GM12878 (cell line): ENCODE results near the gene MGME1. TPM values are rescaled to one million over a fixed set of nuclear protein-coding genes. Genes with fewer than 3 reads are reported as not detected.

ENCODE experiments used
- ATAC-seq: fragments of 200-7000 bp; cut with Tn5 transposase; 3 replicates; pipeline ENCODE4 v1.9.1; 2020; ENCODE audit warnings: mild to moderate bottlenecking, moderate library complexity
- BruUV-seq: library from RNA; stranded (reverse); fragments of 400-500 nt; replicated peaks from 2 replicates; lab custom pipeline; 2021; lab: Mats Ljungman, UMichigan
- CTCF ChIA-PET: fragments of 300-600 bp; sonication (Branson Sonifier 250); formaldehyde crosslinking; extraction: SDS; loops from one replicate; lab custom pipeline; 2021; ENCODE audit warnings: inconsistent platforms; lab: Yijun Ruan, JAX
- POLR2A ChIA-PET: fragments of 350-600 bp; formaldehyde crosslinking; extraction: SDS; loops from one replicate; lab custom pipeline; 2021; ENCODE audit warnings: inconsistent platforms; lab: Charles Lee
- RAD21 ChIA-PET: fragments of 300-600 bp; sonication (Branson Sonifier 250); formaldehyde crosslinking; loops from one replicate; lab custom pipeline; 2023; ENCODE audit warnings: antibody characterized with exemption; ENCODE audit not compliant: unreplicated experiment; lab: Charles Lee
- SMC1A ChIA-PET: fragments of 300-600 bp; sonication (Branson Sonifier 250); formaldehyde crosslinking; loops from one replicate; lab custom pipeline; 2023; ENCODE audit not compliant: unreplicated experiment, uncharacterized antibody; lab: Charles Lee
- DNase-seq: peaks from one replicate; pipeline ENCODE4 v3.0.0-alpha.2; 2011; ENCODE audit warnings: low read depth, low spot score
- FAIRE-seq: peaks from 3 replicates; lab custom pipeline; 2011; peaks lifted over from hg19 to GRCh38; lab: Jason Lieb, UNC
- H2AFZ ChIP-seq: 2 replicates; pipeline ENCODE4 v1.6.0; 2011; ENCODE audit warnings: low read depth, low read length, control low read depth; ENCODE audit not compliant: control insufficient read depth
- H3K27ac ChIP-seq: 2 replicates; pipeline ENCODE4 v1.5.1; 2011; ENCODE audit warnings: control low read depth; ENCODE audit not compliant: control insufficient read depth, insufficient read depth
- H3K27me3 ChIP-seq, 2 experiments: replicated peaks in 1 of 2; 2 replicates each; pipeline versions ENCODE4 v1.6.0 to v1.6.1; 2011; ENCODE audit warnings: low read length in 1 of 2; ENCODE audit not compliant: control insufficient read depth in 2 of 2, insufficient read depth in 2 of 2
- H3K36me3 ChIP-seq, 2 experiments: 2 replicates each; pipeline ENCODE4 v1.5.1; 2011; ENCODE audit warnings: low read length in 1 of 2; ENCODE audit not compliant: control insufficient read depth in 2 of 2, insufficient read depth in 2 of 2
- H3K4me1 ChIP-seq: 2 replicates; pipeline ENCODE4 v1.6.1; 2011; ENCODE audit warnings: mild to moderate bottlenecking, low read length, moderate library complexity, mixed read lengths; ENCODE audit not compliant: control insufficient read depth, insufficient read depth
- H3K4me2 ChIP-seq: 2 replicates; pipeline ENCODE4 v1.6.0; 2011; ENCODE audit warnings: control low read depth; ENCODE audit not compliant: control insufficient read depth, insufficient read depth
- H3K4me3 ChIP-seq: fragments of 200-600 bp; sonication (generic); 2 replicates; pipeline ENCODE4 v1.5.1; 2016
- H3K79me2 ChIP-seq: 2 replicates; pipeline ENCODE4 v1.6.0; 2011; ENCODE audit warnings: low read length; ENCODE audit not compliant: control insufficient read depth, insufficient read depth
- H3K9ac ChIP-seq: 2 replicates; pipeline ENCODE4 v1.8.0; 2011; ENCODE audit warnings: low read length, control low read depth, mixed read lengths; ENCODE audit not compliant: control insufficient read depth, insufficient read depth
- H3K9me3 ChIP-seq: replicated peaks from 3 replicates; pipeline ENCODE4 v1.5.1; 2011; ENCODE audit warnings: mild to moderate bottlenecking, low read length; ENCODE audit not compliant: control insufficient read depth, insufficient read depth
- H4K20me1 ChIP-seq: 2 replicates; pipeline ENCODE4 v1.6.0; 2011; ENCODE audit not compliant: control insufficient read depth, insufficient read depth
- ATF2 ChIP-seq: IDR thresholded peaks from 2 replicates; pipeline ENCODE4 v1.6.1; 2012; ENCODE audit warnings: low read length, inconsistent platforms
- BACH1 ChIP-seq: fragments of 450-650 bp; IDR thresholded peaks from 2 replicates; pipeline ENCODE4 v1.6.1; 2017; ENCODE audit warnings: mild to moderate bottlenecking, borderline replicate concordance
- BCL3 ChIP-seq: IDR thresholded peaks from 2 replicates; pipeline ENCODE4 v1.6.1; 2011; ENCODE audit warnings: borderline replicate concordance, low read depth, mild to moderate bottlenecking, moderate library complexity, low read length; ENCODE audit not compliant: insufficient read depth, poor library complexity, severe bottlenecking
- CBX3 ChIP-seq: fragments of 200-600 bp; sonication (generic); IDR thresholded peaks from 2 replicates; pipeline ENCODE4 v1.6.1; 2016; ENCODE audit warnings: low read depth, borderline replicate concordance
- CREB1 ChIP-seq: IDR thresholded peaks from 2 replicates; pipeline ENCODE4 v1.6.1; 2012; ENCODE audit warnings: low read depth, mild to moderate bottlenecking, inconsistent platforms
- NFYA ChIP-seq: IDR thresholded peaks from 2 replicates; pipeline ENCODE4 v1.6.1; 2011; ENCODE audit warnings: low read depth, mild to moderate bottlenecking, low read length, improper control_type of control experiment, borderline replicate concordance
- POLR2A ChIP-seq: IDR thresholded peaks from 2 replicates; pipeline ENCODE4 v1.6.1; 2011; ENCODE audit warnings: low read depth, mild to moderate bottlenecking, low read length
- RFX5 ChIP-seq: IDR thresholded peaks from 2 replicates; pipeline ENCODE4 v1.6.1; 2011; ENCODE audit warnings: low read depth, low read length, improper control_type of control experiment
- SUZ12 ChIP-seq: fragments of 200-600 bp; sonication (generic); IDR thresholded peaks from one replicate; pipeline ENCODE4 v1.6.1; 2018; ENCODE audit warnings: antibody characterized with exemption, mild to moderate bottlenecking; ENCODE audit not compliant: unreplicated experiment
- YY1 ChIP-seq: IDR thresholded peaks from 2 replicates; pipeline ENCODE4 v1.6.1; 2011; ENCODE audit warnings: low read depth, mild to moderate bottlenecking, low read length
- ZNF217 ChIP-seq: fragments of 450-650 bp; IDR thresholded peaks from 2 replicates; pipeline ENCODE4 v1.6.1; 2017; ENCODE audit warnings: antibody characterized with exemption, mild to moderate bottlenecking
- ZNF24 ChIP-seq: fragments of 450-650 bp; IDR thresholded peaks from 2 replicates; pipeline ENCODE4 v1.6.1; 2017; ENCODE audit warnings: antibody characterized with exemption, mild to moderate bottlenecking
- WGBS: methylation state at CpG from one replicate; pipeline ENCODE4 v1.1.6; 2016; ENCODE audit warnings: low lambda C conversion rate; ENCODE audit not compliant: insufficient replicate concordance, insufficient coverage; ENCODE audit errors: missing lambda C conversion rate; 5-methylcytosine and 5-hydroxymethylcytosine counted together
- in situ Hi-C: fragments of 300-500 bp; cut with MboI; formaldehyde crosslinking; loops from 9 replicates; pipeline ENCODE4 v1.14.3; 2018; ENCODE audit warnings: mixed read lengths
- intact Hi-C: fragments of 100-400 bp; cut with micrococcal nuclease; formaldehyde crosslinking; loops from one replicate; pipeline ENCODE4 v1.14.2; 2022; ENCODE audit not compliant: unreplicated experiment
- polyA plus RNA-seq, 11 experiments: library from polyadenylated mRNA; depleted of rRNA in 4 of 11; unstranded in 6 of 11; stranded (reverse) in 5 of 11; fragments of >200 nt; fragmentation: Nextera tagmentation in 4 of 11; fragmentation: Illumina TruSeq in 1 of 11; extraction: Ambion mirVana in 4 of 11; extraction: Trizol in 1 of 11; gene quantifications; 1 replicate in 1 of 11; 2 replicates in 10 of 11; pipeline versions ENCODE4 v1.2.1 to v1.2.3, GENCODE V29; 2011 to 2016; ENCODE audit warnings: inconsistent platforms in 2 of 11, missing spikeins in 2 of 11, low read depth in 1 of 11
- total RNA-seq, 4 experiments: library from RNA; depleted of rRNA in 3 of 4; stranded (reverse); fragments of >200 nt in 3 of 4; fragmentation: Illumina TruSeq in 1 of 4; extraction: Trizol in 1 of 4; gene quantifications; 2 replicates each; pipeline versions ENCODE4 v1.2.1 to v1.2.3, GENCODE V29; 2013 to 2021

The MGME1 gene
- total and polyA plus RNA-seq, 10 of the 15 experiments (the other 5 are each of a cell fraction or from before 2014, with no cell fraction given), result 13.4 to 44.8 (median 30.6) TPM

- in situ Hi-C loops, result loop anchor here (5.0 kb wide), 1 partner anchor 50 kb away; no protein-coding TSS in a partner anchor
- RAD21 ChIA-PET, result no interaction called here
- Histone ChIP-seq H3K4me3 (no peak overlapping the region), H3K36me3 (peaks cover 18 to 38% of the 10 kb centered on the region in 2 experiments), H3K4me1 (peaks cover 34% of the 10 kb centered on the region), H2AFZ (no peak overlapping the region), H3K4me2 (no peak overlapping the region), H3K27ac (no peak overlapping the region), H3K27me3 (no peaks in the 10 kb centered on the region), H3K79me2 (peaks cover 11% of the 10 kb centered on the region), H4K20me1 (peaks cover 5% of the 10 kb centered on the region; the same call in 1 of the 2 replicates), H3K9me3 (no peaks in the 10 kb centered on the region), H3K9ac (no peak overlapping the region)
- TF ChIP-seq CBX3 (no peak), POLR2A (no peak), RFX5 (no peak), YY1 (no peak), BACH1 (no peak), SUZ12 (no peak), BCL3 (no peak), NFYA (no peak), ZNF24 (no peak), ATF2 (no peak), ZNF217 (no peak), CREB1 (no peak)
- SMC1A ChIA-PET, result interaction anchor here (0.8 to 2.1 kb wide), 3 partner anchors 16 to 75 kb away, joined by 3 to 7 read pairs (median 5); no protein-coding TSS in a partner anchor
- 79% methylated on average over 3 of the region's 3 CpGs for whole genome bisulfite sequencing
- CTCF ChIA-PET, result interaction anchor here (0.6 to 2.0 kb wide), 3 partner anchors 12 to 907 kb away, joined by 3 to 8 read pairs (median 7); partner anchors contain the start of gene RRBP1
- DNase-seq, result no peak
- ATAC-seq, result no peak
- intact Hi-C loops, result loop anchor here (1.0 kb wide), 1 partner anchor 54 kb away; no protein-coding TSS in a partner anchor
- no peak for FAIRE-seq
- POLR2A ChIA-PET, result interaction anchor here (0.6 to 1.0 kb wide), 2 partner anchors 65 to 243 kb away, joined by 3 read pairs; no protein-coding TSS in a partner anchor
- BruUV-seq, result no TSS peak
Measured at GRCh38 chr20:17941826-17942196, 27.0 kb upstream of the MGME1 start.
